CD4-positive, CD25-positive, alpha-beta regulatory T cell (primary cell): ENCODE data around the gene NAXD. TPM values are rescaled to one million over a fixed set of nuclear protein-coding genes. Genes with fewer than 3 reads are reported as not detected.

Experiments used
- ATAC-seq, 2 donors: fragments of 150-1000 bp; cut with Tn5 transposase; one replicate each; pipeline ENCODE4 v1.10.0; 2021; ENCODE audit warnings: low read depth in 2 of 2, moderate number of reproducible peaks in 2 of 2, moderate library complexity in 1 of 2
- DNase-seq, 3 donors: peaks; one replicate each; pipeline versions ENCODE4 v3.0.0 to v3.0.0-alpha.2; 2012 to 2022; ENCODE audit warnings: mixed read lengths in 1 of 3
- H3K27ac ChIP-seq: one replicate; pipeline ENCODE4 v1.7.0; 2013; ENCODE audit warnings: mild to moderate bottlenecking, low read length; ENCODE audit not compliant: insufficient read depth, poor library complexity, severe bottlenecking
- H3K27me3 ChIP-seq: one replicate; pipeline ENCODE4 v1.7.0; 2013; ENCODE audit warnings: low read length; ENCODE audit not compliant: control insufficient read depth, insufficient read depth
- H3K36me3 ChIP-seq: one replicate; pipeline ENCODE4 v1.7.0; 2013; ENCODE audit warnings: mild to moderate bottlenecking, low read length, moderate library complexity; ENCODE audit not compliant: control insufficient read depth, insufficient read depth
- H3K4me1 ChIP-seq: 2 replicates; pipeline ENCODE4 v1.7.0; 2013; ENCODE audit warnings: mild to moderate bottlenecking, low read length; ENCODE audit not compliant: insufficient read depth, control insufficient read depth, poor library complexity, severe bottlenecking
- H3K4me3 ChIP-seq: one replicate; pipeline ENCODE4 v1.7.0; 2013; ENCODE audit warnings: low read depth, mild to moderate bottlenecking, low read length, moderate library complexity
- H3K9me3 ChIP-seq, 2 experiments: 1 replicate in 1 of 2; 2 replicates in 1 of 2; pipeline ENCODE4 v1.7.0; 2013; ENCODE audit warnings: low read length in 2 of 2, mild to moderate bottlenecking in 1 of 2, moderate library complexity in 1 of 2; ENCODE audit not compliant: control insufficient read depth in 2 of 2
- H3K27ac Mint-ChIP-seq, 3 donors: one replicate each; pipeline ENCODE4 v1.8.0; 2020 to 2022; ENCODE audit warnings: mild to moderate bottlenecking in 3 of 3, mixed read lengths in 3 of 3, moderate library complexity in 2 of 3
- H3K27me3 Mint-ChIP-seq: one replicate; pipeline ENCODE4 v1.8.0; 2022; ENCODE audit warnings: mild to moderate bottlenecking, mixed read lengths
- H3K36me3 Mint-ChIP-seq: one replicate; pipeline ENCODE4 v1.8.0; 2020; ENCODE audit warnings: mixed read lengths
- H3K4me1 Mint-ChIP-seq, 4 donors: one replicate each; pipeline ENCODE4 v1.8.0; 2020 to 2022; ENCODE audit warnings: mixed read lengths in 4 of 4, mild to moderate bottlenecking in 1 of 4
- H3K4me3 Mint-ChIP-seq, 4 donors: one replicate each; pipeline ENCODE4 v1.8.0; 2020 to 2022; ENCODE audit warnings: mild to moderate bottlenecking in 4 of 4, mixed read lengths in 4 of 4, moderate library complexity in 3 of 4
- H3K9me3 Mint-ChIP-seq, 7 donors: one replicate each; pipeline ENCODE4 v1.8.0; 2020 to 2022; ENCODE audit warnings: mixed read lengths in 7 of 7, mild to moderate bottlenecking in 3 of 7, moderate library complexity in 2 of 7
- polyA plus RNA-seq, 4 donors: library from polyadenylated mRNA; unstranded; fragments of 300-500 nt; fragmentation: Illumina TruSeq; gene quantifications; one replicate each; pipeline ENCODE4 v1.2.3, GENCODE V29; 2021
- total RNA-seq: library from RNA; stranded (reverse); gene quantifications from one replicate; pipeline ENCODE4 v1.2.3, GENCODE V29; 2022

NAXD gene
- total and polyA plus RNA-seq, 5 donors from 2014 or later = 20.8 to 28.2 (median 24.4) TPM

GRCh38 chr13:110685305-110686020 is 70.1 kb downstream of the NAXD start:
- Mint-ChIP-seq H3K27me3 (no peaks in the 10 kb centered on the region), H3K9me3 (no peaks in the 10 kb centered on the region), H3K27ac (no peak overlapping the region), H3K4me1 (peaks cover 0 to 6% (median 2%) of the 10 kb centered on the region in 4 donors), H3K36me3 (peaks cover 25% of the 10 kb centered on the region), H3K4me3 (peak overlapping the region in 1 of 4 donors; percentile 63)
- Histone ChIP-seq H3K27me3 (no peaks in the 10 kb centered on the region), H3K36me3 (peaks cover 62% of the 10 kb centered on the region), H3K4me3 (no peak overlapping the region), H3K4me1 (no peaks in the 10 kb centered on the region), H3K27ac (no peak overlapping the region), H3K9me3 (no peaks in the 10 kb centered on the region)
- DNase-seq (no peak), ATAC-seq (no peak)

DNA sequence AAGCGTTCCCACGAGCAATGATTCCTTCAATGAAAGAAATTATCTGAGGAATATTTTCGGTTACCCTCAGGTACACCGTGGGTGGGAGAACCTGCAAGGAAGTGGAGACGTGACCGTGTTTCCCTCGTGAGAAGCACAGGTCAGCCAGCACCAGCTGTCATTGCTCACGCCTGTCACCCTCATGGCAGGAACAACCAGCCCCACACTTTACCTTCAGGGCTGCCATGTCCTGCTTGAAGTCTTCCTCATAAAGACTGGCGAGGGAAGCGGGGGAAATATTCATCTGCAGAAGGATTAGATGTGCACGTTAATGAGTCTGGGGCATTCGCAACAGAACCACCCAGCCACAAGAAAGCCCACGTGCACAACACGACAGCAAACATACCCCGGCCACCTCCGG is 72.4 kb downstream of the NAXD start:
- Mint-ChIP-seq H3K36me3 (peaks cover 18% of the 10 kb centered on the region), H3K4me1 (peaks cover 0 to 7% (median 3%) of the 10 kb centered on the region in 4 donors)

DNA sequence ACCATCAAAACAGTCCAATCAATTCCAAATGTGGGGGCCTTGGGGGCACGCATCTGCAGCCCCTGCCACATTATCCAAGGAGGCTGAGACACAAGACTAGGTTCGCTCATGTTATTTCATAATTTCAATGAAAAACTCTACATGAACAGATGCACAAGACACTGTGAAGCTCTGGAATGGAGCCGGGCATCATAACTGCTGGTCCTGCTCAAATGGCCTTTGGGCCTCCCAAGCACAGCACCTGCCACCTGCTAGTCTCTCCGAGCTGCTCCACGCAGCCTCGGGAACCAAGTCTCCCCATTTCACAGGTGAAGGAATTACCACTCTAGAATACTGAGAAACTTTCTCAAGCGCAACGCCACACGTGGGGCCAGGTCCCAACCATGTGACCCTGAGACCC is 73.7 kb downstream of the NAXD start:
- H3K36me3 Mint-ChIP-seq = peaks cover 18% of the 10 kb centered on the region
- H3K27ac Mint-ChIP-seq = peak overlapping the region in 1 of 3 donors; percentile 26
- H3K4me1 Mint-ChIP-seq = peaks cover 0 to 2% (median 0%) of the 10 kb centered on the region in 4 donors
- ATAC-seq = no peak
- DNase-seq = no peak
- Histone ChIP-seq H3K4me3 (no peak overlapping the region), H3K27me3 (no peaks in the 10 kb centered on the region), H3K27ac (no peak overlapping the region), H3K9me3 (no peaks in the 10 kb centered on the region), H3K4me1 (no peaks in the 10 kb centered on the region), H3K36me3 (peaks cover 38% of the 10 kb centered on the region)
- H3K27me3 Mint-ChIP-seq = no peaks in the 10 kb centered on the region
- no peak overlapping the region for H3K4me3 Mint-ChIP-seq
- H3K9me3 Mint-ChIP-seq = no peaks in the 10 kb centered on the region

More for the DNA sequence above, 72.4 kb downstream of the NAXD start:
- Histone ChIP-seq H3K4me3 (no peak overlapping the region), H3K4me1 (no peaks in the 10 kb centered on the region), H3K36me3 (peaks cover 41% of the 10 kb centered on the region), H3K27me3 (no peaks in the 10 kb centered on the region), H3K27ac (no peak overlapping the region), H3K9me3 (no peaks in the 10 kb centered on the region)
- Mint-ChIP-seq H3K9me3 (no peaks in the 10 kb centered on the region), H3K4me3 (no peak overlapping the region), H3K27me3 (no peaks in the 10 kb centered on the region), H3K27ac (no peak overlapping the region)
- no peak for DNase-seq
- ATAC-seq = no peak

Other genes with a start within 250 kb of the NAXD start
- not detected for gene RAB20, start 53.8 kb upstream of the NAXD start, total RNA-seq
- gene RAB20, start 53.8 kb upstream of the NAXD start, polyA plus RNA-seq = 1 to 10 TPM; 1.2 to 4.7 (median 2.4) TPM
- gene CARS2, start 90.6 kb downstream of the NAXD start, total RNA-seq = 71.4 TPM
- 10 to 100 TPM; 23.1 to 39.9 (median 34.2) TPM for gene CARS2, start 90.6 kb downstream of the NAXD start, polyA plus RNA-seq
- 16.8 TPM for gene ING1, start 98.2 kb downstream of the NAXD start, total RNA-seq
- gene ING1, start 98.2 kb downstream of the NAXD start, polyA plus RNA-seq = 10 to 100 TPM; 13.1 to 16.4 (median 14.8) TPM